ENCODE data around the gene SMARCAL1.

Gene SMARCAL1

GRCh38 chr2:216477283-216478035 is 65.2 kb downstream of the SMARCAL1 start:
- DNase-seq (ENCODE audit: low read depth, low spot score) = no peak

GRCh38 chr2:216478151-216478550 is 65.9 kb downstream of the SMARCAL1 start:
- DNase-seq (ENCODE audit: low read depth, low spot score) = no peak

DNA sequence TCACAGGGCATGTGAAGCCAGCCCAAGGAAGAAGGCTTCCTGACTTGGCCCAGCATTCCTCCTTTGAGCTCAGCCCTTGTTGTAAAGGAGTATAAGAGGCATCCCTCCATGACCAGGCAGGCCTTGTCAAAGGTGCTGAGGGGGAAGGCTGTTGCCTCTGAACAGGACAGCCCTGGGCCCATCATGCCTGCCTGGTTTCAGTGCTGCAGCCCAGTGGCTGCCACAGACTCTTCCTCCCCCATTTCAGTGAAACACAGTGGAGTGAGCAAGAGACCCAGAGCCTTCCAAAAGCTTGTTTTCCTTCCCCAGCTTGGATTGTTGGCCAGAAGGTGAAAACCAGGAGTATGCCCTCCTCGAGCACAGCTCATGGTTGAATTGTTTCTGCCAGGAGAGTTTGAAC is 66.5 kb downstream of the SMARCAL1 start:
- DNase-seq (ENCODE audit: low read depth, low spot score) = no peak

- no peak for DNase-seq (ENCODE audit: low read depth, low spot score)
These were observed 67.9 kb downstream of the SMARCAL1 start for GRCh38 chr2:216480221-216480620.

DNA sequence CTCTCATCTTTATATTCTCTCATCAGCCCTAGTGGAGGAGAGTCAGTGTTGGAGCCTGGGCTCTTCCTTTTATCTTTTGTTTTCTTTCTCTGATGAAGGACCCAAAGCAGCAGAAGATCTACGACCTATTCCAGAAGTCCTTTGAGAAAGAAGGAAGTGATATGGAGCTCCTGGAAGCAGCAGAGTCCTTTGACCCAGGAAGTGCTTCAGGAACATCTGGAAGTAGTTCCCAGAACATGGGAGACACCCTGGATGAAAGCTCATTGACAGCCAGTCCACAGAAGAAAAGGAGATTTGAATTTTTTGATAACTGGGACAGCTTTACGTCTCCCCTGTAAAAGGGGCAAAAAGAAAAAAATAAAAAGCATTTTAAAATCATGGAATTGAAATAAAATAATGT is 70.4 kb downstream of the SMARCAL1 start:
- DNase-seq (ENCODE audit: low read depth, low spot score) = no peak

- DNase-seq (ENCODE audit: low read depth, low spot score) = no peak
These were observed 73.0 kb downstream of the SMARCAL1 start for GRCh38 chr2:216485237-216485636.

- no peak for DNase-seq (ENCODE audit: low read depth, low spot score)
These were observed 73.5 kb downstream of the SMARCAL1 start for GRCh38 chr2:216485745-216486144.

GRCh38 chr2:216486271-216486670 is 74.0 kb downstream of the SMARCAL1 start:
- DNase-seq (ENCODE audit: low read depth, low spot score) = no peak

- no peak for DNase-seq (ENCODE audit: low read depth, low spot score)
These were observed 74.4 kb downstream of the SMARCAL1 start for GRCh38 chr2:216486708-216487107.

- DNase-seq (ENCODE audit: low read depth, low spot score) = no peak
These were observed 77.8 kb downstream of the SMARCAL1 start for GRCh38 chr2:216490061-216490460.

- DNase-seq (ENCODE audit: low read depth, low spot score) = no peak
These were observed 79.7 kb downstream of the SMARCAL1 start for GRCh38 chr2:216491793-216492596.

DNA sequence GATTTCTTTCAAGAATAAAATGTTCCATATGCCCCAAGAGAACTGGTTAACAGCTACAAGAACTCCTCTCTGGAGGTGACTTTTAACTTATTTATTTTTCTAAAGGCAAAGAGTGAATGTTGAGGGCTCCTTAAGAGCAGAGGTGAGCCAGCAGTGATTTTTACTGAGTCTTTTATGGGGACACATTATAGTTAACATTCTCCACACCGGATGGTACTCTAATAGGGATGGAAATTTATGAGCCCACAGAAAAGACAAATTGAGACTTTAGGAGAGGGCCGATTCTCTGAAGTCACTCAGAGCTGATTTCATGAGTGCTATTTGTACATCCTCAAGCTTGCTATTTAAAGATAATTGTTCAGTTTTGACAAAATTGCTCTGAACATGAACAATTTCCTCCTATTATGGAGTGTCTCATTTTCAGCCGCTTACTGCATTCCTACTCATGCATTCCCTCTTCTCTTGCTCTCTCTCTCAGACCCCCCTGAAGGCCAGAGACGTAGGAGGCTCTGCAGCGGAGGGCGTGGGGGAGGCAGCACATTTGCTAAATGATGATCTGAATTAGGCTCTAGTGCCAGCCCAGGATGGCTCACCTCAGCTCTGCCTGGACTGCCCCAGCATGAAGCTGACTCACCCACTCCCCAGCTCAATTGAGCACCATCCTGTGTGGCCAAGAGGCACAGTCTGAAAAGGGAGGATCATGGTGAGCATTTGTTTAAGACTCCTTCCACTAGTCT is 80.5 kb downstream of the SMARCAL1 start:
- no peak for DNase-seq (ENCODE audit: low read depth, low spot score)

DNA sequence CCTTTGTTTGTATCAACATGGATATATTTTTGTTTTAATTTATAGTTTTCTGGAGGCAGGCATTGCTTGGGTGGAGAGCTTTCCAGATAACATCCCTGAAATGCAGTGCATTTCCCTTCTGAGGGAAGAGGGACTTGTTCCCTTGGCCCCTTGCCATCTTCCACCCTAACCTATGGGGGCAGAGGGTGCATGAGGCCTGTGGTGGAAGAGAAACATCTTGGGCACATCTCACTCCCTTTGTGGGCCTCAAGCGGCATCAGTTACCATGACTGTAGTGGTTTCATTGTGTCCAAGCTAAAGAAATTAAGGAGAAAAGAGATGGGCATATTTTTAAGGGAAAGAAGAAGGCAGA is 81.0 kb downstream of the SMARCAL1 start:
- no peak for DNase-seq (ENCODE audit: low read depth, low spot score)

- no peak for DNase-seq (ENCODE audit: low read depth, low spot score)
These were observed 83.4 kb downstream of the SMARCAL1 start for GRCh38 chr2:216495656-216496055.

DNA sequence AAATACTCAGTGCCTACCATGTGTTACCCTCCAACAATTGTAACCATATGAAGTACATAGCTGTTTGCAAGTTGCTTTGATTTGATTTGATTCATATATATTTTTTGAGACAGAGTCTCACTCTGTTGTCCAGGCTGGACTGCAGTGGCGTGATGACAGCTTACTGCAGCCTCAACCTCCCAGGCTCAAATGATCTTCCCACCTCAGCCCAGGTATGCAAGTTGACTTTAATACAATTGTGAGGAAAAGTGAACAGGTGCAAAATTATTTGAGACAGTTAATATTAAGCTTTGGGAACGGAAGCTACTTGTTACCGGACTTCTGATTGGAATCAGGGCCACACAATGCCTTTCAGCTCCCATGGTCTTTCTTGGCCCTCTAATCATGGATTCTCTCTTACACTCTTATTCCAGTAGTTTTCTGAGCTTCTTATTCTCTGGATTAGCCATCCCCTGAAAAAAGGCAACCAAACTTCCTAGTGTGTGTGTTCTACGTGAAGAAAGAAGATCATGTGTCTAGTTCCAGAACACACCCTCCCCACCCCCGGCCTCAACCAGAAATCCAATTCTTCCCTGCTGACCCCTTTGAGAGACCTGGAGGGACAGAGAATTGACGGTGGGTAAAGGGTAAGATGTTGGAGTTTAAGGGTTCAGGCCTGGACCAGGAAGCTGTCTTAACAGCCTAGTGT is 85.2 kb downstream of the SMARCAL1 start:
- DNase-seq (ENCODE audit: low read depth, low spot score) = no peak

- DNase-seq (ENCODE audit: low read depth, low spot score) = no peak
These were observed 85.7 kb downstream of the SMARCAL1 start for GRCh38 chr2:216498070-216498378.

- DNase-seq (ENCODE audit: low read depth, low spot score) = peak; percentile 86
These were observed 86.4 kb downstream of the SMARCAL1 start, which contains the start of gene RPL37A for GRCh38 chr2:216498379-216499352. Gene RPL37A, plus strand, starts transcription at chr2:216498844. Its CDS starts 31 bp downstream, at chr2:216498875.

- no peak for DNase-seq (ENCODE audit: low read depth, low spot score)
These were observed 87.4 kb downstream of the SMARCAL1 start for GRCh38 chr2:216499641-216500218.

- no peak for DNase-seq (ENCODE audit: low read depth, low spot score)
These were observed 88.3 kb downstream of the SMARCAL1 start for GRCh38 chr2:216500572-216500971.

DNA sequence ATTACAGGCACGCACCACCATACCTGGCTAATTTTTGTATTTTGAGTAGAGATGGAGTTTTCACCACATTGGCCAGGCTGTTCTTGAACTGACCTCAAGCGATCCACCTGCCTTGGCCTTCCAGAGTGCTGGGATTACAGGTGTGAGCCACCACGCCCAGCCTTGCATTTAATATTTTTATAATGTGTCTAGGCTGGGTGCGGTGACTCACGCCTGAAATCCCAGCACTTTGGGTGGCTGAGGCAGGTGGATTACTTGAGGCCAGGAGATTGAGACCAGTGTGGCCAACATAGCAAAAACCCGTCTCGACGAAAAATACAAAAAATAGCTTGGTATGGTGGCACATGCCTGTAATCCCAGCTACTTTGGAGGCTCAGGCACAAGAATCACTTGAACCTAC is 89.6 kb downstream of the SMARCAL1 start:
- no peak for DNase-seq (ENCODE audit: low read depth, low spot score)

All from brain pericyte (primary cell).